NCI-H1417 treated with DMSO at 0.1 percent for 48 hours (cell line): ENCODE measurements around the gene NMUR1.

Source experiments
- DNase-seq: peaks from one replicate; lab custom pipeline; 2025; lab: John Stamatoyannopoulos, UW

Gene NMUR1

DNA sequence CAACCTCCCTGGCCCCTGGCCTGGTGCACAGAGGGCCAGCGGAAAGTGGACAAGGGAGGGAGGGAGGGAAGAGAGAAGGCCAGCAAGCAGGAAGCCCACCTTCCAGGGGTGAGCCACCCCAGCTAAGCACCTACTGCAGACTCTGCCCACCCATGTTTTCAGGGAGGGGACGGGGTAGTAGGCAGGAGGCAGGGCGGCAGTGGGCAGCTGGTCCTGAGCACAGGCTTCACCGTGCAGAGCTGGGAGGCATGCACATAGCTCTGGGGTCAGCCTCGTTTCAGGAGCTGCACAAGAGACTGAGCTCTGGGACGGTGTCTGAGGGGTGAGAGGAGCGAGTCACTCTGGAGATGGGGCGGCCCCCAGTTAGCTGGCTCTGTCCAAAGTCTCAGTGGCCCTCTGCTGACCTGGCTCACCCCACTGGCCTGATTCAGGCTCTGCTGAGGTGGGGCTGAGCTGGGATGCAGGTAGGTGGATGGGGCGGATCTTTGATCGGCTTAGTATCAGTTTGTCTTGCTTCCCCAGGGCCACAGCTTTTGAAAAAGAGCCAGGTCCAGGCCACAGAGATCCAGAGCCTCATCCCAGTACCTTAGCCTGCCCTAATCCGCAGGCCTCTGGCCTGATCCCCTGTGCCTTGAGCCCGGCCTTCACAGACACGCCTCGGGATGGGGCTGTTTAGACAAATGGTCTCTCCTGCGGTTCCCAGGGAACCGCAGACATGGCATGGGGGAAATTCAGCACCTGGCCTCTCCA, 3.7 kb downstream of the NMUR1 start:
- no peak for DNase-seq

DNA sequence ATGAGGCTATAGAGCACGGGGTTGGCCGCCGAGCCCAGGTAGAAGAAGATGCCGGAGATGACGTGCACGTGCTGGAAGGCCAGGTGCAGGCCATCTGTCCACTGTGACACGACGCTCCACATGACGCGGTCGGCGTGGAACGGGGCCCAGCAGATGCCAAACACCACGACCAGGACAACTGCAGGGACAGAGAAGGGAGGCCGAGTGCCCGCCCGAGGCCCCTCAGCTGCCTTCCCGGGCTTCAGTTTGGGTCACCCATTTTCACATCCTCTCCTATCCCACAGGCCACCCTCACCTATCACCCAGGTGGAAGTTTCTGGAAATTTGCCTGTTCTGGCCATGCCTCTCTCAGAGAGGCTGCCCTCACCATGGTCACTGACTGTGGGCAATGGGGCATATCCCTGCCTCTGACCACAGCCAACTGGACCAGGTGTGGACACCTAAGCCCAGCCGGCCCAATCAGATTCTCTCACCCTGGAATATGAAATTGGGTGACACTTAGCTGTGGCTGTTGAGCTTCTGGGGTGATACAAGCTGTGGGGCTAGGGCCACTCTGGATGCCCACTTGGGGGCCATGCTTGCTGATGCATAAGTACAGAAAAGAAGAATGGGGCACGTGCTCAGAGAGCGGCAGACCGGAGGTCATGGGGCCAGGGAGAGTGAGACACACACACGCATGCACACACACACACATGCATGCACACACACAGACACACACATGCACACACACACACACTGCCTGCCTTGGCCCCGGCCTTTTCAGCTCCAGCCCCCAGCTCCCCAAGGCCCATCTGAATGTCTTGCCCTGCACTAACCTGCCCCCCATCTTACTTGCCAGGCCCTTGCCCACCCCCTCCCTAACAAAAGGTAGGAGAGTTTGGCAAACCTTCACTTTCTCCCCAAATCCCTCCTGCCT, 4.7 kb downstream of the NMUR1 start:
- DNase-seq = no peak

DNA sequence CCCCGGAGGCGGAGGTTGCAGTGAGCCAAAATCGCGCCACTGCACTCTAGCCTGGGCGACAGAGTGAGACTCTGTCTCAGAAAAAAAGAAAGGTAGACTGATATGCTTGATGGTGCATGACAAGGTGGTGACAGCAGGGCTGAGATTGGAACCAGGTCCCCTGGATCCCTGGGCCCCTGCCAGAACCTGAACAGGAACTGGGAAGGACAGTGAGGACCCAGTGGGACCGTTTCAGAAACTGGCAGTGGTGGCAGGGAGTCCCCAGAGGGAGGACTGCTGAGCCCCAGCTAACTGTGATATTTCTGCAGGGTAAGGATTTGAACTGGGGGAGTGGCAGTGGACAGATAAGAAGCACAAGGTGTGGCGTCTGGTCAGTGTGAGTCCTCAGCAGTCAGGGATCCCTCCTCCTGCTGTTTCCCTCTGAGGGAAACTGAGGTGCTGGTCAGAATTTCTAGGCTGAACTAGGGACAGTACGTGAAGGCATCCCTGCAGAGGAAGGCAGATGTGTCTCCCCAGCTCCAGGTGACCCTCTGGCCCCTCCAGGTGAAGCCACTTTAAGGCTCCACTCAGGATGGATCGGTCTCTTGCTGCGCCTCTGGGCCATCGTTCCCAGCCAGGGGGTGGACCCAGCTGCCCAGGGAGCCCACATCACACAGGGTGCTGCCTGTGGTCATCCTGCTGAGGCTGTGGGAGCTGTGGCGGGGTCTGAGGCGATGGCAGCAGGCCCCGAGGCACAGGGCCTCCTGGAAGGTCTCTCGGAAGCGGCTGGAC, 5.6 kb downstream of the NMUR1 start:
- no peak for DNase-seq

DNA sequence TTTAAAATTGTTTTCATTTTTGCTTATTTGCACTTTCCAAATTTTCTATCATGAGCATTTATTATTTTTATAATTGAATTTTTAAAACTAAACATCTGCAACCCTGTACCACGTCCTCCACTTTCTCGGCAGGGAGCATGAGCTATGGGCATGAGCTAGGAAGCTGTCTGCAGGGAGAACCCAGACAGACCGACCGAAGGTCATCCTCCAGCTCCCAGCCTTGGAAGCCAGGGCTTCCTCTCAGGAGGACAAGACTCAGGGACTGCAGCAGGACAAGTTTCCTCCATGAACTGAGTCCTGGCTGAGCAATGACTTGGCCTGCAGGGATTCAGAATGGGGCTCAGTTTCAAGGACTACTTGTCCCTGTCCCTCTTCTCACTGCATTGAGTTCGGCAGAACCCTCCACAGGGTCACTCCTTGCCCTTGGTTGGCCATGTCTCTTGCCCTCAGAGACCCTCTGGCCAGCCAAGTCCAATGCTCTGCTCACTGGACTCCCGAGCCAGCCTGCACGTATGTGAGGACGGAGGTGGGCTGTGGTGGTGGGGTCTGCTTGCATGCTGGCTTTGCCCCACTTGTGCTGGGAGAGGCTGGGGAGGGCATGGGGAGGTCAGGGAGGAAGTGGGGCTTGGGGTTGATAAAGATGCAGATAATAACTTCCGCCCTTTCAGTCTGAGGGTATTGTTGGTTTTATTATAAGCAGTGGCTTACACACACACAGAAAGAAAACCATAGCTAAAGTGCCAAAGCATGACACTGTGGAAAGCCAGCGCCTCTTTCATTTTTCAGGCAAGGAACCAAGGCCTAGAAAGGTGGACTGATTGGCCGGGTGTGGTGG, 6.6 kb downstream of the NMUR1 start:
- no peak for DNase-seq

DNA sequence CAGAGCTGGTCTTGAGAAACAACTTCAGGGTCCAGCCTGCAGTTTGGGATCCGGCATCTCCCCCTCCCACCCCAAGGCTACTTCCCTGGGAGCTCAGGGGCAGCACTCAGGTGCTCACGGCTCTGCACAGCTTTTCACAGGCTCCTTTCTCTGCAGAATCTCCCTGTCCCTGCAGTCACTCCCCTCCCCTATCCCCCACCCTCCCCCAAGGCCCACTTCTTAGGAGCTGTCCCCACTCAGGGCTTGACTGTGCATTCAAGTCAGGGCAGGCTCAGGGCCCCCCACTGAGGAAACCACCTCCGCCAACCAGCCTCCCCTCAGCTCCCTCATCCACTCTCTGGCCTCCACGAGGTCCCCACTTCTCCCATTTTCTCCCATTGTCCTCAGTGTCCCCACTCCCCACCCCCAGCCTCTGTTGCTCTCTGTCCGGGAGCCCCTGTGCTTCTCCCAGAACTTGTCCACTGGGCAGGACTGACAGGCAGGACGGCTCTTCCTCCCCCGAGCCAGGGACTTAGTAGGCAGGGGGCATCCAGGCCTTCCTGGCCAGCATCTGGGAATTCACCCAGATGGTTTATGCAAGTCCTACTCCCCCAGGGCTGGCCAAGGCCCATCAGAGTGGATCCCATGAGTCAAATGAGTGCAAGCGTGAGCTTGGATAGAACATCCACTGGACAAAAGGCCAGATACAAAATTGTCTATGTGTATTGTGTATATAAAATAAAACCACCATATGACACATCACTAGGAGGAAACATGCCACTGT, 7.6 kb downstream of the NMUR1 start:
- no peak for DNase-seq

DNA sequence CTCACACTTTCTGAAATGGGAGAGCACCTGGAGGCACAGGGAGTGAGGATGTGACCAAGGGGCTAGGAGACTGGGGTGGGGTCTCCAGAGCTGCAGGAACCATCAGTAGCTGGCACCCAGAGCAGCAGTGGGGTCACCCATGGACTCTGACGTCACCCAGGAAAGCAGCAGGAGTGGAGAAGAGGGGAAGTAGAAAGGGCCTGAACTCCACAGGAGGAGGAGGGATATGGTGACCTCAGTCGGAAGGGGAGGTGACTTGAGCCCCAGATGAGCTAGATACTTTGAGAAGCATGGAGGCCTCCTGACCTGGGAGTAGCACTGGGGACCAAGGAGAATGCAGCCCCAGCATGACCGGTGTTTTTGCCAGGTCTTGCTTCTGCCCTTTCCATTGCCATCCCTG, 8.8 kb downstream of the NMUR1 start:
- no peak for DNase-seq

DNA sequence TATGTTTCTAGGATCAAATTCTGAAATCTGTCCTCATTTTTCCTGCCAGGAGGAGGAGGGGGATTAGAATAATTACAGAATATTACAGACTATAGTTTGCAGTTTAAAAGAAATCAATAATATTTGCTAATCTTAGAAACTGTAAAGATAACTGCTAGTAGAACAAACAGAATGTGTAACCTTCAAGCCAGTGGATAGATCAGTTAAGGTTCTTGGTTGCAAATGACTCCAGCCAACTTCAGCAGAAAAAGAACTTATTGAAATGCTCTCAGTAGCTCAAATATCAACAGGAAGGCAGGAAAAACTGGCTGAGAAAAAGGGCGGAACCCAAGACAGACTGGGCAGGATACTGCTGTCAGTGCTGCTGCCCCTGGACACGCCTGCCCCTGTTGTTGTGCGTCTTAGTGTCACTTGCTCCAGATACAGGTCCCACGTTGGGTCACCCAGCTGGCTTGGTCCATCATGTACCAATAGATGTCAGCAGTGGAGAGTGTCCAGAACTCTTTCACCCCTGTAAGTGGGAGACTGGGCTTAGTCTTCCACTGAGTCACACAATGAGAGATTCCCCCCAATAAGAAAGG, 10.2 kb downstream of the NMUR1 start:
- DNase-seq = no peak

DNA sequence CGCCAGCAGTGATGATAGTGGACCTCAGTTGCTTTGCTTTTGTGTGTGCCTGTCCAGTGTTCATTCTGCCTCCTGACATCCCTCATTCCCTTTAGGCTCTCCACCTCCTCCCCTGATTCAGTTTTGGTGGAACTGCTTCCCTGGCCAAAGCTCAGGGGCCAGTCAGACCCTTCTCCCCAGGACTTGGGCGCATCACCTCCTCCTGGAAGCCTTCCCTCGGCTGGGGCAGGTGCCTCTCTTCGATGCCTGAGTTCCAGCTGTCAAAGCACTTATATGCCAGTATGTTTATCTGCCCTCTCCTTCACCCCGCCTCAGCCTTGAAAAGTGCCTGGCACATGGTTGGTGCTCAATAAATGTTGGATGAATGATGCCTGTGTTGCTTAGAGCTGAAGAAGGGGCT, 11.5 kb downstream of the NMUR1 start:
- DNase-seq = no peak

DNA sequence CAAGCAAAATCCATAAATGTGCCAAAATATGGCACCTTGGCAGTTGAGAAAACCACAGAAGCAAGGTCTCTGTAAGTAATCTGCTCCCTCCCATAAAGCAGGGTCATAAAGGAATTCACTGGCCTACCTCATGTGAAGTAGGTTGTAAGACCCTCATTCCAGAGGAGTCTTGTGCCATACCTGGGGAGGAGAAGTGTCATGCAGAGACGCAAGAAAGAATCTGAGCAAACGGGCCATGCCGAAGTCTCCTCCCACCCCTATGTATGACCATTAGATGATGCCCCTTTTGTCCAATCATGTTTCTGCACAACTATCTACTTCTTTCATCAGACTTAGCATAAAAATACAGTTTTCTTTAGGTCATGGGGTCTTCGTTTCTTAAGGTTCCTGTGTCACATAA, 14.6 kb downstream of the NMUR1 start:
- DNase-seq = no peak

DNA sequence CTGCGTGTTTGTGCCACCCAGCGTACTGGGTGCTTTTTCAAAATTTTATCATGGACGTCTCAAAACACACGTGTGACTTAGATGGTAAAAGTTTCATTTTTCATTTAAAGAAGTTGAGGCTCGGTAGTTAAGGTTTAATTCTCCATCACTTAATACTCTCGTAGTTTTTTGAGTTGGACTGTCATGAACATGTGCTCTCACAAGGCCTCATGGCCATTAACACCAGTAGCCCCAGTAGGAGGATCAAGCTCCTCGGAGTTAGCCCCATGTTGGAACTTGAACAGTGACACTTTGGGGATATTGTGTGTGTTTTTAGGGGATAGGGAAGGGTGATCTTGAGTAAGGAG, 15.3 kb downstream of the NMUR1 start:
- no peak for DNase-seq

DNA sequence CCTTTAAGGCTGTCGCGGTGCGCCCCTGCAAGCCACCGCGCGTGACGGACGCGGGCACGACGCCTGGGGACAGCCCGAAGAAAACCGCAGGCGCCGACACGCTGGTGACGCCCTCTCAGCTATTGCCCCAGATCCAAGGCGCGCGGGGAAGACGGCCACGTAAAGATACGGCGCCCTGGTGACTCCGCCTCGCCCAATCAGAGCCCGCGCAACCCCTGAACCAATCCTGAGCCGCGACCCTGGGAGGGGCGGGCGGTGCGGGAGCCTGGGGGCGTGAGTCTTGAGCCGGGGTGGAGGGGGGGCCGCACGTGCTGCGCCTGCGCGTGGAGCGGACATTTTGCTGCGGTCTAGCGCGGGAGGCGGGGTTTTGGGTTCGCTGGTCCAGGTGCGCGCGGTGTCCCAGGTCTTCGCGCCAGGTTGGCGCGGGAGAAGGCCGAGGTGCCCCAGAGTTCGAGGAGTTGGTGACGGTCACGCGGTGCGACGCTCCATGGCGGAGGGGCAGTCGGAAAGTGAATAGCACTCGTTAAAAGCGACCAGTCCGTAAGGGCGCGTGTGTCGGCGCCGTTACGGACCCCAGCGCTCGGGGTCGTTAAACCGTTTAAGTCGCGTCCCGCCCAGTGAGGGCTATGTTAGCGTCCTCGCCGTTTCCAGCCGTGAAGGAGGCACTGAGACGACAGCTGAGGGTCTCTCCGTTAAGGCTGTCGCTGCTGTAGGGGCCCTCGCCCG, 15.9 kb downstream of the NMUR1 start:
- peak; percentile 81 for DNase-seq

DNA sequence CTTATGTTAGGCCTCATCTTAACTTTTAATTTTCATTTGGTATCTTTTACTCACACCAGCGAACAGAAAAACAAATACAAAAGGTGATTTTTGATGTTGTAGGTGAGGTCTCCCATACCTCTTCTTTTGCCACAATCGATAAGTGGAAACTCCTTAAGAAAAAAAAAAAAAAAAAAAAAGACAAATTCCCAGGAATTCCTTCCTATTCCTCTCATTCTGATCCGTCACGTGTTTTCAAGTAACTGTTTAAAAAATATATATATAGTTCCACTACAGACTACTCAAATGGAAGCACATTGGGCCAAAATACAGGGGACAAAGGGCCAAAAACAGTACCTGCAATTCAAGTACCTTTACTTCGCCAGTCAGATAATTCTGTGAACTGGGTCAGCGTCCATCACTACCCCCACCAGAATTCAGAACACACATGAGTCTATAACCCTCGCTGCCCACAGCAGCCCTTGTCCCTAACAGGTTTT, 16.5 kb downstream of the NMUR1 start:
- DNase-seq = no peak

DNA sequence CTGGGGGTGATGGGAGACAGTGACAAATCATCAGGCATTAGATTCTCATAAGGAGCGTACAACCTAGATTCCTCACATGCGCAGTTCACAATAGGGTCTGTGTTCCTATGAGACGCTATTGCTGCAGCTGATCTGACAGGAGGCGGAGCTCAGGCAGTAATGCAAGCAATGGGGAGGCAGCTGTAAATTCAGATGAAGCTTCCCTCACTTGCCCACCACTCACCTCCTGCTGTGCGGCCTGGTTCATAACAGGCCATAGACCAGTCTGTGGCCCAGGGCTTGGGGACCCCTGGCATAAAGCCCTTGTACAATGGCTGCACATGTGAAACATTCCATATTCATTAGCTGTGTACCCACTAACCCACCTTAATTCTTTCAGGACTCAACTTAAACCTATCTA, 18.0 kb downstream of the NMUR1 start:
- no peak for DNase-seq

DNA sequence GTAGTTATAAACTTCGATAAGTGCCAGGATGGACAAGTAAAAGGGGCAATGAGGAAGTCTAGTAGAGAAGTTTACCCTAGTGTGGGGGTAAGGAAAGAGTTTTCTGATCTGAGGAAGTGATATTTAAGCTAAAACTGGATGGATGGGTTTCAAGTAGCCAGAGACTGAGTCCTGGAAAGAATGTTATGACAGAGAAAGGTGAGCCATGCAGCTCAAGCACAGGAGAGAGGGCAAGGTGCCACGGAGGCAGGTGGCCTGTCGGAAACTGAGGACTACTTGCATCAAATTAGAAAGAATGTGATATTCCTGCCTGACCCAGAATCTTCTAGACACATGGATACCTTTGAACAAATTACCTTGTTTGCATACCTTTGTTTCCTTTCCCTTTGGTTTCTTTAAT, 26.5 kb downstream of the NMUR1 start:
- DNase-seq = no peak

DNA sequence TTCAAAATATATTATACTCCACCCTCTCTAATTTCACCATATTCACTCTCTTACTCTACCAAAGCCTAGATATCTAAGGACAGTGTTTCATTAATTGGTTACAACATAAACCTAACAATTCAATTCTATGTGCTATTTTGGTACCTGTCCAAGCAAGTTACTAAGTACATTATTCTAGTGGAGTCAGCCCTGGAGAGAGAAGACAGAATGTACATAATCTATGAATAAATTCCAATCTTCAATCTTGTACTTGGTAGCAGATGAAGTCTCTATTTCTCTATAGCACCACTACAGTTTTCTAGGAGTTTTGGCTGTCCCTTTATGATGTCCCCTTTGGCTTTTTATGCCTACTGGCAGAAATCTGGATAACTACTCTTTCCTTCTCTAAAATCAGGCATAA, 27.6 kb downstream of the NMUR1 start:
- no peak for DNase-seq

DNA sequence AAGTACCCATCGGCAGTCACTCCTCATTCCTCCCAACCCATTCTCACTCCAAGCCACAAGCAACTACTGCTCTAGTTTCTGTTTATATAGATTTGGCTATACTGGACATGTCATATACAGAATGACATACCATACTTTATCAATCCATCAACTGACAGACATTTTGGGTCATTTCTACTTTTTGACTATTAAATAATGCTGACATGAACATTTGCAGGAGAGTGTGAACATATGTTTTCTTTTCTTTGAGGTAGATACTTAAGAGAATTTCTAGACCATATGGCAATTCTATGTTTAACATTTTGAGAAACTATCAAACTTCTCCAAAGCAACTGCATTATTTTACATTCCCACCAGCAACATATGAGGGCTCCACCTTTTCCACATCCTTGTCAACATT, 32.6 kb downstream of the NMUR1 start:
- DNase-seq = no peak

DNA sequence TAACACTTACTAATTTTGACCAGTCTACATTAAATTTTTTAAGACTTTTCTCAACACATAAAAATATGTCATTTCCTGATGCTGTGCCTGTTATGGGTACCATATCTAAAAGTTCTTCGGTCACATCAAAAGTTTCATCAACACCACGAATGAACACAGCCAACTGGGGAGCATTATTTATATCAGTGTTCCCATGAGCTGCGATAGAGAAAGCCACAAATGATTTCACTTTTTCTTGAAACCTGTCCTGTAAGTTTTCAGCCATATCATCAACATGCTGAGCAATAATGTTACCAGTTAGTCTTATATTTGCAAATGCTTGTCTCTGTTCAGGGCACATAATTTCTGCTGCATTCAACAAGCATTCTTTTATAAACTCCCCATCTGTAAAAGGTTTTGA, 35.6 kb downstream of the NMUR1 start:
- DNase-seq = no peak

DNA sequence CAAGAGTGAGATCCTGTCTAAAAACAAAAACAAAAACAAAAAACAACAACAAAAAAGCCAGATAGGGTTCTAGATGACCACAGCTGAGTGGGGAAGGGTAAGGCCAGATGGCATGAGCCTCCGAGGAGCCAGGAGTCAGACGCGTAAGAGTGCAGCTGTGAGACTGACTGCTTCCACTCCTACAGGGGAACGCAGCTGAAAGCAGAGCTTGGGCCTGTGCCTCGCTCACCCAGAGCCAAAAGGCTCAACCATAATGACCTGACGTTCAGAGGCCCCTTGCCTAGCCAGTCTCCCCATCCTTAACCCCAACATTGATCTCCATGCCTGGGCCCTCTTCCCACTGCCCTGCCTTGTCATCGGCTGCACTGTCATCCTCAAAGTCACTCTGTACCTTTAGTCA, 39.4 kb downstream of the NMUR1 start:
- DNase-seq = no peak

DNA sequence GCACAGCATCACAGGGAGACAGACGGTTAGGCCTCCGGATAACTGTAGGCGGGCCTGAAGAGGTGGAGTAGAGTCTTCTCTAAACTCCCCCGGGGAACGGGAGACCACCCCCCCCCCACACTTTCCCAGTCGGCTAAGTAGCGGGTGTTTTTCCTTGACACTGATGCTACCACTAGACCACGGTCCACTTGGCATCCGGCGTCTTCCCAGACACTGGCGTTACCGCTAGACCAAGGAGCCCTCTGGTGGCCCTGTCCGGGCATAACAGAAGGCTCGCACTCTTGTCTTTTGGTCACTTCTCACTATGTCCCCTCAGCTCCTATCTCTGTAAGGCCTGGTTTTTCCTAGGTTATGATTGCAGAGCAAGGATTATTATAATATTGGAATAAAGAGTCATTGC, 40.3 kb downstream of the NMUR1 start:
- no peak for DNase-seq

DNA sequence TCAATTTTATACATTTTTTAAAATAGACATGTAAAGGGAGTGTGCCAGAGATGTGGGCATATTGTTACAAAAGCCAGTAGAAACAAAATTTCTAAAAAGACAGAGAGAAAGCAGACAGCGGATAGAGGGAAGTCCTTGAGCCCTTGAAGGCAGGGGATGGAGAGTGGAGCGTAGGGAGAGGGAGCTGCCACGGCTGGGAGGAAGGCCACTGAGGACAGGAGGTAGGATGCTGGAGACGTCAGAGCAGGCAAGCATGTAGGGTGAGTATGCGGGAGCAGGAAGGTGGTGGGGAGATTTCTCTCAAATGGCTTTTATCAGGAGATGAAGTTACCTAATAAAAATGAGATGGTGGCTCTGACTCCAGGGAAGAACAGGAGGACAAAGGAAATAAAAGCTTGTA, 41.9 kb downstream of the NMUR1 start:
- no peak for DNase-seq
